GM18861 (cell line): Measurements from ENCODE around the gene RNF44.
"Not testable (repeated sequence)": the region's sequence is repeated elsewhere in the genome, so short reads cannot be mapped to it uniquely, and the experiment has no call there.

Experiments
- ATAC-seq: cut with Tn5 transposase; IDR thresholded peaks from one replicate; pipeline ENCODE4 v1.9.1; 2021; ENCODE audit not compliant: unreplicated experiment

Gene RNF44

DNA sequence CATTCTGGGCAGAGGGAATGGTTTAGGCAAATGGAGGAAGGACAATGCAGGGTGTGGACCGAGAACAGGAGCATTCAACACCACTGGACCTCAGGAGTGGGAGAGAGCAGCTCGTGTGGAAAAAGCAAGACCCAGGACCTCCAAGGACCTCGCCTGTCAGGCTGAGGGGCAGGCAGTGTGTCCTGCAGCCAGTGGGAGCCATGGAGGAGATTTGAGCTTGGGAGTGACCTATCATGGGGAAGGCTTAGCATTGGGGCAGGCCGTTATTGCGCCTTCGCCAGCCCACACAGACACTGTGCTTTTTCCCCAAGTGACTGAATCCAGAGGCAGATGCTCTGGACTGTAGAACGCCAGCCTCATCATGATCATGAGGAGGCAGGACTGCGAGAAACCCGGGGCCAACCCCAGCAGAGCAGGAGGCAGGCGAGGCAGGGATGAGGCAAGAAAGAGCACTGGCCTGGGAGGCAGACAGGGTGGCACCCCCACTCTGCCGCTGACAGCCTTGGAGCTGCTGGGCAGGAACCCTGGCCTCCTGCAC is 15.2 kb upstream of the RNF44 start:
- no peak for ATAC-seq

DNA sequence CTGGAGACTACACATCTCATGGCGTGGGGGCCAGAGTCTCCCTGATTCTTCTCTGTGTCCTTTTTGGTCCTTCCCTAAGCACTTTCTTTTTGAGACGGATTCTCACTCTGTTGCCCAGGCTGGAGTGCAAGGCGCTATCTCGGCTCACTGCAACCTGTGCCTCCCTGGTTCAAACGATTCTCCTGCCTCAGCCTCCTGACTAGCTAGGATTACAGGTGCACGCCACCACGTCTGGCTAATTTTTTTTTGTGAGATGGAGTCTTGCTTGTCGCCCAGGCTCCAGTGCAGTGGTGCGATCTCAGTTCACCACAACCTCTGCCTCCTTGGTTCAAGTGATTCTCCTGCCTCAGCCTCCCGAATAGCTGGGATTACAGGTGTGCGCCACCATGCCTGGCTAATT is 13.7 kb upstream of the RNF44 start:
- not testable (repeated sequence) for ATAC-seq

DNA sequence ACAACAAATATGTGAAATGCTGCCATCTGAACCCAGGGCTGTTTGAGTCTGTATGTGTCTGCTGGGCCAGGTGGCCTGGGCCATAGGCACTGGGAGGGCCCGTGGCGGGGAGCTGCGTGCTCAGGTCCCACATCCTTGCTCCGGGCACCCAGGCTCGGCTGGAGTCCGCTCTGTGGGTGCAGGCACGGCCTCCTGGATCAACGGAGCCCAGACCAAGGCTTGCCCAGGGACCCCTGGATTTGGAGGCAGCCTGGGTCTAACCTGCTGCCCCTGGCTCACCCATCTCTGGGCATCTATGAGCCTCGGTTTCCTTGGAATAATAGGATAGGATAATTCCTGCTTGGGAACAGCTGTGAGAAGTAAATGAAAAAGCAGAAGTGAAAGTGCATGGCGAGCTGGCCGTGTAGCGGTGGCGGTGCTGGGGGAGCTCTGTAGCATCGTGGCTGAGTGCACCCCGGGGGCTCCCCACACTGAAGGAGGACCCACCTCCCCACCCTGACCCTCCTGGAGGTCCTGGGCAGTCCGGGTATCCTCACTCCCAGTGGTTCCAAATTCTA is 13.2 kb upstream of the RNF44 start:
- ATAC-seq = no peak

DNA sequence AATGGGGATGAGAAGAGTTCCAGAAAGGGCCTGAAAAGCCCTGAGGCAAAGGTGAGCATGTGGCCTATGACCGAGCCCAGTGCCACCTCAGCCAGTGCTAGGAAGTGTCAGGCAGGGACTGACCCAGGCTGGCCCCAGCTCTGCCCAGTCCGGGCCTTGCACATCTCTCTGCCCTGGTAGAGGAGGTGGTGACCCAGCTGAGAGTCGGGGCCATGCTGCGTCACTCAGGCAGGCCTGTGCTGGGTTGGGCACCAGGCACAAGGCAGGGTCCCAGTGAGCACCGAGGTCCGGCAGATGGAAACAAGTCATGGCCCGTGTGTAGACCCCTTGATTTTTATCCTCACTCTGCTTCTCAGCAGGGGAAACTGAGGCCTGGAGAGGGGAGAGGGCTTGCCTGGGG is 12.7 kb upstream of the RNF44 start:
- no peak for ATAC-seq

DNA sequence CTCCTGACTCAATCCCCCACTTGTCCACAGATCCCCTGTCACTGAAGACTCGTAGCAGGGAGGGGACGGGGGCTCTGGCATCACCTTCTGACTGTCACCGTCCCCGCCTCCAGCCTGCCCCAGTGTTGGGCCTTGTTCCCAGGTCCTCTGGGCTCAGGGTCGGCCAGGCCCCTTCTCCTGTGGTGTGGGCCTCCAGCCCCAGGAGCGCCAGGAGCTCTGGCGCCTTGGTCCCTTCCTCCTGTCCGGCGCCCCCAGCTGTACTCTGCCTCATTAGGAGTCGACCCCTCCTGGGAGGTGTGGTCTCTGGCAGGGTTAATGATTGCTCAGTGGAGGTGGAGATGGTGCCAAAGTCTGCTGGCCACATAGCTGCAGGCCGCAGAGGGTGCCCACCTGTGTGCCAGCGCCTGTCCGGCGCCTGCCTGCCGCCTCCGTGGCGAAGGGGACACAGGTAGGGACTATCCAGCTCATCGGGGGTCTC is 11.8 kb upstream of the RNF44 start, which contains the start of gene CDHR2:
CDHR2 (plus strand) TSS at position 376 of the 478 bp plus-strand sequence. CDS start 16,011 bp downstream, outside the sequence.
- ATAC-seq = no peak

DNA sequence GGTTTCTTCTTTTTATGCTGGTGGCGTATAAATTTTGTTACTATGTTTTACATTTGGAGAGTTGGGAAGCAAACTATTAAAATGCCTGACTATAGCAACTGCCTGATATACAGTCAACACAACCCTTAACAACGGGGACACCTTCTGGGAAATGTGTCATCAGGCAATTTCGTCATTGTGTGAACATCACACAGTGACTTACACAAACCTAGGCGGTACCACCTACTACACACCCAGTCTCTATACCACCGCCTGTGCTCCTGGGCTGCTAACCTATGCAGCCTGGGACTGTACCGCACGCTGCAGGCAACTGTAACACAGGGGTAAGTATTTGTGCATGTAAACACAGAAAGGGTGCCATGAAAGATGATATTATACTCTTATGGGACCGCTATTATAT is 10.6 kb upstream of the RNF44 start:
- ATAC-seq = no peak

DNA sequence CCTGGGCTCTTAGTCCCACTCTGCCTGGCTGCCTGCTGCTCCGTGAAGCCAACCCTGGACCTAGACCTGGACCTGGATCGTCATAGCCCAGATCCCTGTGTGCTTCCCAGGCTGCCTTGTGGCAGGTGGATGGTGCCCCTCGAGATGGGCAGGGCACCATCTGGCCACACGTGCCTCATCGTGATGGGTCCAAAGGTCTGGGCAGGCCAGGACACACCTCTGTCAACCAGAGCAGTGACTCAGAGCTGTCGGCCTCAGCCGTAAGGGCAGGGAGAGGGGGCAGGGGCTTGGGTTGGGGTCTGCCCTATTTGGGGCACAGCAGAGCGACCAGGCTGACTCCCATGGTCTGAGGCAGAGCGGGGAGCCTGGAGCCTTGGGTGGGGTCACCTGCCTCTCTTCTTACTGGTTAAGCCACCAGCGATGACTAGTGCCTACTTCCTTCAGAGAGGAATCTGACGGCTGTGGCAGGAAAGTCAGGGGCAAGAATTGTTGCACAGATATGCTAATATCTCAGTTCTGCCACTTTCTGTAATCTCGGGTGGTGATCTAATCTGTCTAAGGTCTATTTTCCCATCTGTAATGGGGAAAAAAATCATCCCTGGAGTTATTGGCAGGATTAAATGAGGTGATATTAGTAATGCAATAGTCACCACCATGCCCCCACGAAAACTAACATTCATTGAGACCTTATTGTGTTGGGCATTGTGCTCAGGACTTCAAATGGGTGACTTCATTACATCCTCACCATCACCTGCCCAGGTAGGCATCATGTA is 8.7 kb upstream of the RNF44 start:
- no peak for ATAC-seq

DNA sequence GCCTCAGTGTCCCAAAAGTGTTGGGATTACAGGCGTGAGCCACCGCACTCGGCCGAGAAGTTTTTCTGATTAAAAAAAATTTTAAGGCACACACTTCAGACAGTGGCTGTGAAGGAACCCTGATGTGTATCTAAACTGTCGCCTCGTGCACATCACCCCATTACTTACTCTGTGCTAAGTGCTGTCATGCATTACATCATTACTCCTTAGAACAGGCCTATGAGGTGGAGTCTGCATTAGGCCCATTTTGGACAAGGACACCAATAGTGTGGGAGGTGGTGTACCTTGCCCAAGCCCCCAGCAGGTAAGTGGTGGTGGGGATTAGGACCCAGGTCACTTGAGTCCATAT is 8.2 kb upstream of the RNF44 start:
- no peak for ATAC-seq

DNA sequence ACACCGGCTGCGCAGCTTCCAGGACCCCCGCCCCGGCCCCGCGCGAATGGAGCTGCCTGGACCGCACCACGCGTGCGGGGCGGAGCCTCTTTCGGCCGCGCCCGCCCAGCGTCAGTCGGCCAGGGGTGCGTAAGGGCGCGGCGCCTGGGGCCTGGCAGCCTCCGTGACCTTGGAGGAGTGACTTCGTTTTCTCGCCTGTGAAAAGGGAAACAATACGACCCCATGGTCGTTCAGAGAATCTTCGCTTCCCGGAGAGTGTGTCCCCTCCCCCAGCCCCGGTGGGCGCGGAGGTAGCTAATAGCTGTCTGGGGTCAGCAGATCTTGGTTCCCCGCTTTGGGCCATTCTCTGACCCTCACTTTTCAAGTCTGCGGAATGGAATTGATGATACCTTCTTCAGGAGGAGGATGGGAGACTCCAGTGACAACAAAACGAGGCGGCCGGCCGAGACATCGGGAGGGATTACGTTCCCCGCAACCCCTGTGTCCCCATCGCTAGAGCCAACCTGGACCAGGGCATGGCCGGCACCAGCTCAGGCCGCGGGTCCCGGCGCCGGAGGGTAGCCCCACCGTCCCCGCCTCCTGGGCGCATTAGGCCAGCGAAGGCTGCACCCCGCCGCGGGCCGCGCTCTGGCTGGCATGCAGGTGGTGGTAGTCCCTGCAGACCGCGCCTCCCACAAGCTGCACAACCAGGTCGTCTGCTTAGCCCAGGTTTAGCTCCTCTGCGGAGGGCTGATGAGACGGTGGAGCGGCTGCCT is 6.4 kb upstream of the RNF44 start:
- ATAC-seq = peak; percentile 59

DNA sequence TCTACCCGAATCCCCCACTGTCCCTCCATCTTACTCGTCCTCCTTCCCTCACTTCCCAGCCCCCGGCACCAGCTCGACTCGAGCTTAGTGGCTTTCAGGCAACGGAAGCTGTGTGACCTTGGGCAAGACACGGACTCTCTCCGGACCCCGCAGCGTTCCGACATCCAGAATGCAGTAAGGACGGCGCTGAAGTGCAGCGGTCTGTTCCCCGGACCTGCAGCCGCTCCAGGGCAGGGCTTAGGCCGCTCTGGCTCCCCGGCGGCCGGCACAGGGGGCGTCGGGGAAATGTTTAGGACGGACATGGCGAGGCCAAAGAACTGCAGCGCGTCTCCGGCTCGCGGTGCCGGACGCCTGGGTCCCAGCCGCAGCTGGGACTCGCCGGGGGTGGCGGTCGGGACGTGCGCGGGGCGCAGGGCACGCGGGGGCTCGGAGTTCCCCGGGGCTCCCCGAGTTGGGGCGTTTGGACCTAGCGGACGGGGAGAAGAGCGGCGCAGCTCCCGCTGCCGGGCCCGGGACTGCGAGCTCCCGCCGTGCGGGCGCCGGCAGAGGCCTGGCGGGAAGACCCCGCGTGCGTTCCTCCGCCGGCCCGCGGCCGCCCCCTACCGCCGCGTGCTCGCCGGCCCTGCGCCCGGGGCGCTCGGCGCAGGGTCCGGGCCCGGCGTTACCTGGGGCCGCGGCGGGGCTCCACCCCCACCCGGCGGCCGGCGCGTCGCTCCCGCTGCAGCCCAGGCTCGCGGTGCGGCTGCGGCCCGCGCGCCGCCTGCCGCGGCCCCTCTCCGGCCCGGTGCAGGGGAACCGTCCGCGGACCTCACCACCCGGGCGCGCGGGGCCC is 5.6 kb upstream of the RNF44 start:
- ATAC-seq = peak; percentile 35

DNA sequence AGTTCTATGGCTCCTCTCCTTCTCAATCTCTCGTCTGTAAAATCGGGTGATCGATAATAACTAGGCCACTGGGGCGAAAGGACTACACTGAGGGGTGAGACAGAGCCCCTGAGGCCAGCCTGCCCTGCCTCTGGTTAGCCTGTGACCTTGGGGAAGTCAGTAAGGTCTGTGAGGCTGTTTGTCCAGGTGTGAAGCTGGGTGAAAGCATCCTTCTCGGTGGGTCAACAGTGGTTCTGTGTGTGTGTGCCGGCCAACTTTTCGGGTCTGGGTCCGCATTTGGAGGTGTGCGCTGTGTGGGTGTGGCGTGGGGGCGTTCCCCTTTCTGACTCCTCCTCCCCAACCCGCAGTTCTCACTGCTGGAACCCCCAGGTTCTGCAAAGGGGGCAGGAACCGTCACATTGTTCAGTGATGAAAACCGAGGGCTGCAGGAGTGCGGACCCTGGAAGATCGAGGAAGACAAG is 5.0 kb upstream of the RNF44 start:
- ATAC-seq = no peak

DNA sequence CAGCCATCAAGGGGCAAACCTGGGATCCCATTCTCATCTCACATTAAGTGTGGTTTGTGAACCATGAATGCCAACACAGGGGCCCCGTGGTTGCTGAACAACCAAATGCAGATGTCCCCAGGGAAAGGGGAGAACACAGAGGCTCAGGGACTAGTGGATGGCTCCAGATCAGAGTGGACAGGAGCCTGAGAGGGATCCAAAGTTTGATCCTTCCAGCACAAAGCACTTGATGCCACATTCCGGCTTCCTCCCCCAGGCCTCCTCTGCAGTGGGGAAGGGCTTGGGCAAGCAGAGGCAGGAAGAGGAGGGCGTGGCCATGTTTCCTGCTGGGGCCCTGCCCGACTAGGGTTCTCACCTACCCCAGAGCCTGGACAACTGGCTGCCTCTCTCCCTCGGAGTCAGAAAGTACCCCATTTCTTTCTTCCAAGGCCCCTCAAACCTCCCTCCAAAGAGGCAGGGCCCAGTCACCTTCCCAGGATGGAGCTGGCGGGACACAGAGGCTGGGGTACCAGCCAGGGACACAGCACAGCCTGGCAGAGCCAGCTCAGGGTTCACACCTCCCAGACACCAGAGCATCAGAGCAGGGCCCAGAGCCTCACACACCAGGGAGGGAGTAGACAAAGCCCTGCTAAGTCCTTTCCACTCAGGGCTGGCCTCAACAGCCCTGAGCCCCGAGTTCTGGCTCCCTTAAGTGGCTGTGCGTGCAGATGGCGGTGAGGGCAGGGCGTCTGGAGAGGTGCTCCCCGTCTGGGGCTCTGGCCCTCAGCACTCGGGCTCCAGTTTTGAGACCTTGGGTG is 4.3 kb upstream of the RNF44 start:
- ATAC-seq = no peak

DNA sequence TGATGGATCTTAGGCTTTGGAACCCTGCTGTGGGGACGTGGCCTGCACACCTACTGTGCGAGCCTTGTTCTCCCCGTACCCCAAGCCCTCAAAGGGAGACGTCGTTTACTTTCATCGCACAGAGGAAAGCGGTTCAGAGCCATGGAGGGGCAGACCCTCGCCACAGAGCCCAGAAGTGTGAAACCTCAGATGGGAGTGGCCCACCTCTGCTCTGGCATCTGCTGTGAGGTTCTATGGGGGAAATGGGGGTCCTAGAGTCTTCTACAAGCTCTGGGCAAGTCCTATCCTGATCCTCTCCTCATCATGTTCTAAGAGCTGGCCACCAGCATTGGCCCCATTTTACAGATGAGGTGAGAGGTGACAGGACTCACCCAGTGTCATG is 3.7 kb upstream of the RNF44 start:
- no peak for ATAC-seq

DNA sequence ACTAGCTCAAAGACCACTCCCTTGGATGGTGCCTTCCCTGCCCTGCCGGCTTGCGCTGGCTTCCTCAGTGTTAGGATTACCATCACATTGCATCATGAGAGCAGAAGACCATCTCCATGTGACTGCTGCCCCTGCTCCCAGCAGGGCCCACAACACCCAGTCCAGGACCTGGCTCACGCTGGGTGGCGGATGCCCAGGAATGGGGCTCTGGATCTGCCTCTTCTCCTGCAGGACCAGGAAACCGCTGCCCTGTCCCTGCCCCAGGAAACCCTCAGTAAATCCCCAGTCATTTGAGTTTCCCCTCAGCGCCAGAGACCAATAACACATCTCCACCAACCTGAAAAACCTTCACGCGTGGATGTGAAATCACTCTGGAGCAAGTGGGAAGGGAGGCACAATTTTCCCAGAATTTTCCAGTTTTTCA is 3.3 kb upstream of the RNF44 start:
- ATAC-seq = no peak

DNA sequence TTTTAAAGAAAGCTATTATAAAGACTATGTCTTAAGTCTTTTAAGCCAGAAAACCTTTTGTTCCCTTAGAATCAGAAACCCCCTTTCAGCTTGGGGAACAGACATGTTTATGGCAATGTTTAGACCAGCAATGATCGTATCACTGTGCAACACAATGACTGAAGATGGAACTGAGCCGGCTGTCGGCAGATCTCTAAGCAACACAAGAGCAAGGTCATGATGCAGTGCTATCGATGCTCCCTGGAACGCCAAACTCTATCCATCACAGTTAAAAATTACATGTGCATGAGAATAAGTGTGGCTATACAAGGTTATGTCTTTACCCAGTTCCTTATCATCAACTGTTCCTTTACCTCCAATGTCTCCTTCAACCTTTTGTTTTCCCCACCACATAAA is 1.8 kb upstream of the RNF44 start:
- ATAC-seq = no peak

DNA sequence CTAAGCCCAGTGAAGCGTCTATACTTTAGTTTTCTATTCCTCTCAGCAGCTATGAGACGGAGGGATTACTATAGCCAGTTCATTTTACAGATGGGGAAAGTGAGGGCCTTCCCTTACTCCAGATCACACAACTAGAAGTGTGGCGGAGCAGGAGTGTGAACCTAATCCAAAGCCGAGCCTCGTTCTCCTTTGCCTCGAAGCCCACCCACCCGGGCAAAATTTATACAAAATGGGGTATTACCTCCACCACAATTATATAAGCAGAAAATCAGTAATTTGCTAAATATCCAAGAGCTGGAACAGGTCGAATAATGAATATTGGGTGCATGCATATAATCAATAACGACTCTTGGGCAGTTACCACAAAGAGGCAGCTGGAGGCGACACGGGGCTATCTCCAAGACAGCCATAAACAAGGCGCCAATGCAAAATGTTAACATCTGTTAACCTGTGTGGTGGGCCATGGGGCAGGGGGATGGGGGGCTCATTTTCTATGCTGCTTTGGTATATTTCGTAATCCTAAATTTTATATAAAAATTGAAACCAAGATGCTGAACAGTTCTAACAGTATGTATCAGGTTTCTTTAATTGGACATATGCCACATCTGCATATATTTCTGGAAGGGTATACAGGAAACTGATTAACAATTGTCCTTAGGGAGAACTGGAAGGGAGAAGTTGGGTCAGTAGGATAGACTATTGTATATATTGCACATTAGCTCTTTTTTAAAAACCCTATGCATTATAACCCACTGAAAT is 1.2 kb upstream of the RNF44 start:
- no peak for ATAC-seq

DNA sequence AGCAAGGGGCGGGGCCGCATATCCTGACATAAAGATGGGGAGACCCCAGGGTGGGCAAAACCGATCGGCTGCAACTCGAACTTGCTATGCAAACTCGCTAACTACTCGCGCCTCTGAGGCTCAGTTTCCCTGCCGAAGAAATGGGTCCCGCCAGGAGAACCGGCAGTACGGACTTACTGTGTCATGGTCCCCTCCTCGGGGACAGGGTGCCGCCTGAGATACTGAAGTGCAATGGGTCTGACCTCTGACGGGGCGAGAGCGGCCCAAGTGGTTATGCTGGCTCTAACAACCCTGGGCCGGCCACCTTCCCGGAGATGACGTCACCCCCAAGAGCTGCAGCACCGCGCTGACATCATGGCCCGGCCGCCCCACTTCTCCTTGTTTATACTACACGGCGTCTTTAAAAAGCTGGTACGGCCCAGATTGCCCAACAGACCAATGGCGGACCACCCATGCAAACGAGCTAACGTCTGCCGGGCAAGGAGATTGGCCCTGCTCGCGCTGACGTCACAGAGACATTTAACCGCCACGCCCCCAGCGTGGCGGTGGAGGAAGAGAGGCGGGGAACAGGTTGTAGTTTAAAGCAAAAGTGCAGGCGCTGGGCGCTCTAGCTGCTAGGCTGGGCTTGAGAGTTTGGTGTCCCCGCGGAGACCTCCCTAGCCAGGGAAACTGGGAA is 490 bp upstream of the RNF44 start:
- ATAC-seq = peak; percentile 56

DNA sequence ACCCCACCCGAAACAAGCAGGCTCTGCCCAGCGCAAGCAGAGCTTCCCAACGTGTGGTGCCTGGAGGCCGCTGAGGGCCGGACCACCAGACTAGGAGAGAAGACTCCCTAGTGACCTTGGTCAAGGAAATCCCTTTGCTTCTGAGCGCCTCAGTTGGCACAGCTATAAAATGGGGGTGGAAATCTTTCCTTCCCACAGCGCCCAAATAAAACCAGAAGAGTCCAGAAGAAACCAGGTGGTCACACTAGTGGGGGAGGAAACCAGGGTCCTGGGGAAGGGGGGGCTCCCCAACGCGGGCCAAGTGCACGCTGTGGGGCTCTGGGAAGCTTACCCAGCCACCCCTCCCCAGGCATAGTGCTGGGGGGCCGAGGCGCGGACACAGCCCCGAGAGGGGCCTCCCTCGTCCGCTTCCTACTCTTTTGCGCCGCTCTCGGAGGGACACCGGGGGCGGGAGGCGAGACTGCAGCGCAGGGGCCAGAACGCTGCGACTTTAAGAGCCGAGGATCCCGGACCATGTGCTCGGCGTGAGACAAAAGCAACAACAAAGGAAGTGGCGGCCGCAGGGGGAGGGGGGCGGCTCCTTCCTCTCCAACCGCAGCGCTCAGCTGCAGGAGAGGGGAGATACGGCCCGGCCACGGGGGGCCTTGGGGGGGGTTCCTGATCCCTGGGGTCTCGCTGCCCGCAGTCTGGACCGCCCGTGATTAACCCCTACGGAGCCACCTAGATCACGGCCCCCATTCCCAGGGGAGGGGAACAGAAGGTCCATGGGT is 885 bp downstream of the RNF44 start:
- no peak for ATAC-seq
